DOHH2 (cell line): ENCODE results near the gene TAF4.

ENCODE experiments used
- H3F3A ChIP-seq: fragments of 200-600 bp; sonication (generic), shearing (Covaris generic); 2 replicates; pipeline ENCODE4 v1.6.0; 2016; ENCODE audit warnings: antibody characterized with exemption, mild to moderate bottlenecking; ENCODE audit not compliant: control insufficient read depth, insufficient read depth
- H3K27ac ChIP-seq: fragments of 200-600 bp; sonication (generic); 2 replicates; pipeline ENCODE4 v1.5.1; 2014; ENCODE audit warnings: low read depth, mild to moderate bottlenecking, low read length, moderate library complexity
- H3K27me3 ChIP-seq: fragments of 200-600 bp; sonication (generic); 2 replicates; pipeline ENCODE4 v1.6.1; 2014; ENCODE audit warnings: mild to moderate bottlenecking, low read length, mixed read lengths; ENCODE audit not compliant: control insufficient read depth
- H3K36me3 ChIP-seq: fragments of 200-600 bp; sonication (generic); 2 replicates; pipeline ENCODE4 v1.6.1; 2014; ENCODE audit warnings: mild to moderate bottlenecking, low read length, moderate library complexity, mixed read lengths; ENCODE audit not compliant: control insufficient read depth
- H3K4me1 ChIP-seq: fragments of 200-600 bp; sonication (generic); 2 replicates; pipeline ENCODE4 v1.6.1; 2014; ENCODE audit warnings: mild to moderate bottlenecking, low read length, mixed read lengths; ENCODE audit not compliant: control insufficient read depth
- H3K4me2 ChIP-seq: fragments of 200-600 bp; sonication (generic); 2 replicates; pipeline ENCODE4 v1.6.0; 2014; ENCODE audit warnings: mild to moderate bottlenecking, low read length, moderate library complexity
- H3K4me3 ChIP-seq: fragments of 200-600 bp; sonication (generic); 2 replicates; pipeline ENCODE4 v1.5.1; 2014; ENCODE audit warnings: mild to moderate bottlenecking, low read length, mixed read lengths
- H3K79me2 ChIP-seq: fragments of 200-600 bp; sonication (generic); 2 replicates; pipeline ENCODE4 v1.6.1; 2014; ENCODE audit warnings: mild to moderate bottlenecking, low read length, mixed read lengths; ENCODE audit not compliant: control insufficient read depth
- H3K9me2 ChIP-seq: fragments of 200-600 bp; sonication (generic); replicated peaks from 2 replicates; pipeline ENCODE4 v1.6.1; 2014; ENCODE audit warnings: mild to moderate bottlenecking, low read length, mixed read lengths; ENCODE audit not compliant: control insufficient read depth
- H3K9me3 ChIP-seq: fragments of 200-600 bp; sonication (generic); 2 replicates; pipeline ENCODE4 v1.6.1; 2014; ENCODE audit warnings: antibody characterized with exemption, low read length, mixed read lengths; ENCODE audit not compliant: control insufficient read depth, insufficient read depth
- H4K20me1 ChIP-seq: fragments of 200-600 bp; sonication (generic); 2 replicates; pipeline ENCODE4 v1.6.0; 2014; ENCODE audit warnings: low read depth, mild to moderate bottlenecking, antibody characterized with exemption, low read length, moderate library complexity; ENCODE audit not compliant: control insufficient read depth, insufficient read depth
- CTCF ChIP-seq: fragments of 200-600 bp; sonication (generic); IDR thresholded peaks from one replicate; pipeline ENCODE4 v1.5.1; 2014; ENCODE audit warnings: antibody characterized with exemption, mild to moderate bottlenecking, low read depth, low read length; ENCODE audit not compliant: poor library complexity, severe bottlenecking
- EZH2phosphoT487 ChIP-seq: fragments of 200-600 bp; sonication (generic); IDR thresholded peaks from 2 replicates; pipeline ENCODE4 v1.6.1; 2017; ENCODE audit warnings: borderline replicate concordance, mild to moderate bottlenecking, antibody characterized with exemption, low read length, moderate library complexity, mixed read lengths

Gene TAF4

GRCh38 chr20:62065674-62066338, at the start of gene TAF4:
TAF4 (minus strand) TSS chr20:62065881; CDS start chr20:62065810, 71 bp downstream.
- no peaks in the 10 kb centered on the region for H3K9me3 ChIP-seq
- peaks cover 46% of the 10 kb centered on the region for H3K4me1 ChIP-seq
- H3K9me2 ChIP-seq, result no peaks in the 10 kb centered on the region
- H3K79me2 ChIP-seq, result peaks cover 45% of the 10 kb centered on the region
- TF ChIP-seq EZH2phosphoT487, result no peak
- no peak for TF ChIP-seq CTCF
- H4K20me1 ChIP-seq, result peaks cover 14% of the 10 kb centered on the region
- peak within 1 kb of the TSS; percentile 27 for H3K27ac ChIP-seq
- H3K4me2 ChIP-seq, result peak within 1 kb of the TSS; percentile 99
- no peaks in the 10 kb centered on the region for H3K27me3 ChIP-seq
- H3F3A ChIP-seq, result peaks cover 6% of the 10 kb centered on the region
- peaks cover 29% of the 10 kb centered on the region for H3K36me3 ChIP-seq
- peak within 1 kb of the TSS; percentile 86 for H3K4me3 ChIP-seq

- no peak overlapping the region for H3K4me2 ChIP-seq
- H3K27me3 ChIP-seq, result no peaks in the 10 kb centered on the region; the same call in 1 of the 2 replicates
- H3F3A ChIP-seq, result no peaks in the 10 kb centered on the region
- H3K4me3 ChIP-seq, result no peak overlapping the region
- H3K36me3 ChIP-seq, result no peaks in the 10 kb centered on the region
- H3K4me1 ChIP-seq, result no peaks in the 10 kb centered on the region
- no peaks in the 10 kb centered on the region for H4K20me1 ChIP-seq
- TF ChIP-seq CTCF (no peak), EZH2phosphoT487 (no peak)
- no peaks in the 10 kb centered on the region for H3K9me2 ChIP-seq
- no peak overlapping the region for H3K27ac ChIP-seq
- H3K79me2 ChIP-seq, result no peaks in the 10 kb centered on the region
- peaks cover 17% of the 10 kb centered on the region for H3K9me3 ChIP-seq
These were observed 49.2 kb upstream of the TAF4 start for GRCh38 chr20:62114894-62115293.

GRCh38 chr20:62112368-62112767, 46.7 kb upstream of the TAF4 start:
- Histone ChIP-seq H3K4me2 (no peak overlapping the region), H3K4me3 (no peak overlapping the region), H3K9me2 (no peaks in the 10 kb centered on the region), H3K27me3 (no peaks in the 10 kb centered on the region; the same call in 1 of the 2 replicates), H3K9me3 (peaks cover 35% of the 10 kb centered on the region), H3K4me1 (no peaks in the 10 kb centered on the region), H3K79me2 (no peaks in the 10 kb centered on the region), H3F3A (no peaks in the 10 kb centered on the region), H3K36me3 (no peaks in the 10 kb centered on the region), H3K27ac (no peak overlapping the region), H4K20me1 (no peaks in the 10 kb centered on the region)
- TF ChIP-seq CTCF (no peak), EZH2phosphoT487 (no peak)
